HG02759 (cell line): ENCODE results near the gene ARHGEF9.

Source experiments
- ATAC-seq: cut with Tn5 transposase; IDR thresholded peaks from one replicate; pipeline ENCODE4 v1.9.1; 2021; ENCODE audit warnings: mild to moderate bottlenecking, moderate library complexity; ENCODE audit not compliant: unreplicated experiment

Gene ARHGEF9

GRCh38 chrX:63746715-63747114 is 38.3 kb downstream of the ARHGEF9 start:
- no peak for ATAC-seq

GRCh38 chrX:63746278-63746677 is 38.7 kb downstream of the ARHGEF9 start:
- peak; percentile 83 for ATAC-seq

- no peak for ATAC-seq
Observed at GRCh38 chrX:63744850-63745394, 40.1 kb downstream of the ARHGEF9 start.

- no peak for ATAC-seq
Observed at GRCh38 chrX:63743596-63743995, 41.4 kb downstream of the ARHGEF9 start.

- peak; percentile 58 for ATAC-seq
Observed at GRCh38 chrX:63740382-63740781, 44.6 kb downstream of the ARHGEF9 start.

GRCh38 chrX:63739885-63740284 is 45.1 kb downstream of the ARHGEF9 start:
- no peak for ATAC-seq

- ATAC-seq = no peak
Observed at GRCh38 chrX:63738696-63739095, 46.3 kb downstream of the ARHGEF9 start.

- ATAC-seq = no peak
Observed at GRCh38 chrX:63737131-63737921, 47.7 kb downstream of the ARHGEF9 start.

- ATAC-seq = no peak
Observed at GRCh38 chrX:63735882-63736281, 49.1 kb downstream of the ARHGEF9 start.

- ATAC-seq = no peak
Observed at GRCh38 chrX:63720293-63720692, 64.7 kb downstream of the ARHGEF9 start.

- ATAC-seq = no peak
Observed at GRCh38 chrX:63719633-63720032, 65.4 kb downstream of the ARHGEF9 start.

GRCh38 chrX:63718010-63718694 is 66.9 kb downstream of the ARHGEF9 start:
- ATAC-seq = peak; percentile 82

- ATAC-seq = no peak
Observed at GRCh38 chrX:63713526-63713925, 71.5 kb downstream of the ARHGEF9 start.

- ATAC-seq = no peak
Observed at GRCh38 chrX:63708801-63709200, 76.2 kb downstream of the ARHGEF9 start.

GRCh38 chrX:63702556-63702955 is 82.5 kb downstream of the ARHGEF9 start:
- ATAC-seq = no peak

- ATAC-seq = peak; percentile 58
Observed at GRCh38 chrX:63686878-63687714, 97.9 kb downstream of the ARHGEF9 start.

GRCh38 chrX:63680423-63680822 is 104.6 kb downstream of the ARHGEF9 start:
- ATAC-seq = no peak

- no peak for ATAC-seq
Observed at GRCh38 chrX:63679432-63679831, 105.6 kb downstream of the ARHGEF9 start.

- ATAC-seq = no peak
Observed at GRCh38 chrX:63675716-63676115, 109.3 kb downstream of the ARHGEF9 start.

GRCh38 chrX:63673896-63674295 is 111.1 kb downstream of the ARHGEF9 start:
- ATAC-seq = no peak

GRCh38 chrX:63664741-63665140 is 120.3 kb downstream of the ARHGEF9 start:
- no peak for ATAC-seq
